ENCODE results near the gene CRIM1.

Gene CRIM1

DNA sequence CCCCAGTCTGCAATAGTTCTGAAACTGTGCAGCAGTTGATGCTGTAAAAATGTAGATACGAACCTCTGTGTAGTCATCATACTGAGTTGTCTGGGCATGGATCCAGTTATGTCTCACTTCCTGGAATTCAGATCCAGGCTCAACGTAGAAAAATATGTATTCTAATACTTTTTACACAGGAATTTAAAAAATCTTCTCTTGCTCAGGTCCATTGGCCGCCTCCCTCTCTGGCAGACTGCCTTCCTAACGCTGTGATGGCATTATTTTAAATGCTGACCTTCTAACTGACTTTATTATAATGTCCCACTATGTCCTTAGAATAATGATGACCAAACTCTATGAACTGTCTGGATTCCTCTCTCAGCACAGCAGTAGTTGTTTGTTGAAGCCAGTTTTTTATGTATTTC is 122.8 kb downstream of the CRIM1 start:
- no peak overlapping the region for H2BK12ac ChIP-seq (ENCODE audit: low read length in 2 of 2)
- no peak overlapping the region for H4K8ac ChIP-seq (ENCODE audit: low read length)
- H2BK15ac ChIP-seq (ENCODE audit: low read depth, poor library complexity, severe bottlenecking) = no peak overlapping the region
- H3K9me3 ChIP-seq (ENCODE audit: control insufficient read depth, low read length) = peaks cover 46% of the 10 kb centered on the region
- peaks cover 24 to 73% of the 10 kb centered on the region in 2 experiments for H3K36me3 ChIP-seq (ENCODE audit: control insufficient read depth in 1 of 2, insufficient read depth in 2 of 2, low read depth in 1 of 2, low read length in 2 of 2)
- H2BK5ac ChIP-seq (ENCODE audit: low read depth, low read length, poor library complexity, severe bottlenecking) = no peak overlapping the region
- no peaks in the 10 kb centered on the region for H3K27me3 ChIP-seq (ENCODE audit: control insufficient read depth in 1 of 2, insufficient read depth in 1 of 2, low read length in 2 of 2)
- peaks cover 15% of the 10 kb centered on the region for H3K4me1 ChIP-seq (ENCODE audit: control insufficient read depth, insufficient read depth, low read depth, low read length)
- 4% methylated on average over 4 of the region's 4 CpGs for WGBS
- no peak overlapping the region for H2AK5ac ChIP-seq (ENCODE audit: low read length, severe bottlenecking)
- H3K4ac ChIP-seq (ENCODE audit: low read depth in 1 of 2, low read length in 2 of 2) = no peak overlapping the region
- no peak overlapping the region for H2AFZ ChIP-seq (ENCODE audit: low read depth, low read length)
- no peak overlapping the region for H3K23ac ChIP-seq (ENCODE audit: low read length in 2 of 2)
- H2BK120ac ChIP-seq (ENCODE audit: low read depth, low read length) = no peak overlapping the region
- DNase-seq = peak; percentile 77
- H3K18ac ChIP-seq (ENCODE audit: low read depth in 1 of 2, low read length in 2 of 2) = no peak overlapping the region
- peaks cover 11% of the 10 kb centered on the region for H3K79me1 ChIP-seq (replicated peaks; ENCODE audit: low read length, poor library complexity, severe bottlenecking)
- H3K14ac ChIP-seq (ENCODE audit: low read length in 2 of 2) = no peak overlapping the region
- no peak overlapping the region for H3K4me3 ChIP-seq (ENCODE audit: insufficient read depth in 1 of 2, low read depth in 1 of 2, low read length in 2 of 2)
- peak overlapping the region; percentile 89 for H3K27ac ChIP-seq (ENCODE audit: low read length, poor library complexity, severe bottlenecking)
- peak overlapping the region; percentile 47 for H3K9ac ChIP-seq (ENCODE audit: low read length)
- H4K91ac ChIP-seq (ENCODE audit: low read length) = no peak overlapping the region
- H3K4me2 ChIP-seq (ENCODE audit: low read length, poor library complexity, severe bottlenecking) = no peak overlapping the region

DNA sequence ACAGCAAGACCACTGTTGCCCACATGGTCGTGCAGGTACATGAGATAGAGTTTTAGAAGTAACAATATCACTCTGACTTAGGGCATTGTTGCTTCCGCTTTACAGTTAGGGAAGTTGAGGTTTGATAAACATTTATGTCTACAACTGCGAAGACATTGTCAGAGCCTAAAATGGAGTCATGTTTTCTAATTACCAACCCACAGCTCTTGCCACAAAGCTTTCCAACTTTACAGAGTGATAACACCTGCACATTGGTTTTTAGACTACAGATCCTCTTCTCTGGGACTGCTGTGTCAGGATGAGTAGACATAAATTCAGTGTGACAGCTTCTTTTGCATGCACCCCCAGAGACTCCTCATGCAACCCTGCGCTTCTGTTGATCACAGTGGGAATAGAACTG is 123.4 kb downstream of the CRIM1 start:
- Histone ChIP-seq H3K14ac (ENCODE audit: low read length in 2 of 2) (no peak overlapping the region), H4K8ac (ENCODE audit: low read length) (no peak overlapping the region), H2AK5ac (ENCODE audit: low read length, severe bottlenecking) (peak overlapping the region; percentile 97), H3K36me3 (ENCODE audit: control insufficient read depth in 1 of 2, insufficient read depth in 2 of 2, low read depth in 1 of 2, low read length in 2 of 2) (peaks cover 26 to 75% of the 10 kb centered on the region in 2 experiments), H2BK12ac (ENCODE audit: low read length in 2 of 2) (peak overlapping the region; percentile 12 to 76), H2AFZ (ENCODE audit: low read depth, low read length) (no peak overlapping the region), H2BK120ac (ENCODE audit: low read depth, low read length) (no peak overlapping the region), H3K4me2 (ENCODE audit: low read length, poor library complexity, severe bottlenecking) (no peak overlapping the region), H2BK5ac (ENCODE audit: low read depth, low read length, poor library complexity, severe bottlenecking) (no peak overlapping the region), H3K27me3 (ENCODE audit: control insufficient read depth in 1 of 2, insufficient read depth in 1 of 2, low read length in 2 of 2) (no peaks in the 10 kb centered on the region), H3K27ac (ENCODE audit: low read length, poor library complexity, severe bottlenecking) (peak overlapping the region; percentile 89), H3K18ac (ENCODE audit: low read depth in 1 of 2, low read length in 2 of 2) (peak overlapping the region; percentile 28 to 59), H3K4me3 (ENCODE audit: insufficient read depth in 1 of 2, low read depth in 1 of 2, low read length in 2 of 2) (no peak overlapping the region), H3K79me1 (replicated peaks; ENCODE audit: low read length, poor library complexity, severe bottlenecking) (peaks cover 15% of the 10 kb centered on the region), H3K23ac (ENCODE audit: low read length in 2 of 2) (no peak overlapping the region), H3K4me1 (ENCODE audit: control insufficient read depth, insufficient read depth, low read depth, low read length) (peaks cover 18% of the 10 kb centered on the region), H3K9me3 (ENCODE audit: control insufficient read depth, low read length) (peaks cover 39% of the 10 kb centered on the region), H2BK15ac (ENCODE audit: low read depth, poor library complexity, severe bottlenecking) (no peak overlapping the region), H3K9ac (ENCODE audit: low read length) (peak overlapping the region; percentile 47), H3K4ac (ENCODE audit: low read depth in 1 of 2, low read length in 2 of 2) (no peak overlapping the region), H4K91ac (ENCODE audit: low read length) (peak overlapping the region; percentile 76)
- 100% methylated on average over 3 of the region's 4 CpGs for WGBS
- no peak for DNase-seq

DNA sequence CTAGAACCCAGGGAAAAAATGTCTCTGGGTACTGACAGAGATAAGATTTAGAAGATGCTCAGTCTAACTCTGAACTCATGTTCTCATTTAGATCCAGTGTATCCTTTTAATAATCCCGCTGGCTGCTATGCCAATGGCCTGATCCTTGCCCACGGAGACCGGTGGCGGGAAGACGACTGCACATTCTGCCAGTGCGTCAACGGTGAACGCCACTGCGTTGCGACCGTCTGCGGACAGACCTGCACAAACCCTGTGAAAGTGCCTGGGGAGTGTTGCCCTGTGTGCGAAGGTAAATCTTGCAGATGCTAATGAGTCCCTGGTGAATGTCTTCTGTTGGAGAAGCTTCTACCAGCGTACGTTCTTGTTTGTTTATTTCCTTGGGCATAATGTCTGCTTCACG is 123.8 kb downstream of the CRIM1 start:
- Histone ChIP-seq H3K27ac (ENCODE audit: low read length, poor library complexity, severe bottlenecking) (peak overlapping the region; percentile 89), H3K4me3 (ENCODE audit: insufficient read depth in 1 of 2, low read depth in 1 of 2, low read length in 2 of 2) (no peak overlapping the region), H2BK5ac (ENCODE audit: low read depth, low read length, poor library complexity, severe bottlenecking) (no peak overlapping the region), H3K27me3 (ENCODE audit: control insufficient read depth in 1 of 2, insufficient read depth in 1 of 2, low read length in 2 of 2) (no peaks in the 10 kb centered on the region), H4K91ac (ENCODE audit: low read length) (peak overlapping the region; percentile 55), H3K23ac (ENCODE audit: low read length in 2 of 2) (no peak overlapping the region), H2AFZ (ENCODE audit: low read depth, low read length) (no peak overlapping the region), H3K4me2 (ENCODE audit: low read length, poor library complexity, severe bottlenecking) (no peak overlapping the region), H3K18ac (ENCODE audit: low read depth in 1 of 2, low read length in 2 of 2) (no peak overlapping the region), H3K79me1 (replicated peaks; ENCODE audit: low read length, poor library complexity, severe bottlenecking) (peaks cover 15% of the 10 kb centered on the region), H3K4ac (ENCODE audit: low read depth in 1 of 2, low read length in 2 of 2) (no peak overlapping the region), H4K8ac (ENCODE audit: low read length) (no peak overlapping the region), H3K4me1 (ENCODE audit: control insufficient read depth, insufficient read depth, low read depth, low read length) (peaks cover 20% of the 10 kb centered on the region), H2BK12ac (ENCODE audit: low read length in 2 of 2) (peak overlapping the region in 1 of 2 experiments; percentile 14), H3K36me3 (ENCODE audit: control insufficient read depth in 1 of 2, insufficient read depth in 2 of 2, low read depth in 1 of 2, low read length in 2 of 2) (peaks cover 26 to 73% of the 10 kb centered on the region in 2 experiments), H3K9me3 (ENCODE audit: control insufficient read depth, low read length) (peaks cover 35% of the 10 kb centered on the region), H3K9ac (ENCODE audit: low read length) (no peak overlapping the region), H2BK120ac (ENCODE audit: low read depth, low read length) (no peak overlapping the region), H2BK15ac (ENCODE audit: low read depth, poor library complexity, severe bottlenecking) (no peak overlapping the region), H2AK5ac (ENCODE audit: low read length, severe bottlenecking) (peak overlapping the region; percentile 95), H3K14ac (ENCODE audit: low read length in 2 of 2) (no peak overlapping the region)
- 97% methylated on average over 16 of the region's 16 CpGs for WGBS
- DNase-seq = no peak

DNA sequence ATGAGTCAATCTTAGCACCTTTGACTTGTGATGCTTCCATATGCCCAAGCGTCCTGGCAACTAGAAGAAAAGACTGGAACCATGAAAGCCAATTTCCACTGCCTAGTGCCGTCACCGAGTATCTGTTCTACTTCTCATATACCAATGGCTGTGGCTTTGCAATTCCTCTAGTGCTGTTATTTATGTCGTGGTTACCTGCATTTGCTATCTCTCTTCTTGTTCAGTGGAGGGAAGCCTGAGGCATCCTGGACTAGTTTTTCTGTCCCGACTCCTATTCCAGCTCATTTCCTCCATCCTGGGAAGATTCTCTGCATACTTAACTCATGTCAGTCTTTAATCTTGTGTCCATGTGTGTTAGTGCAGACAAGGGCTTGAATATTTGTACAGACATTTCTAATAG is 124.5 kb downstream of the CRIM1 start:
- no peak overlapping the region for H3K27ac ChIP-seq (ENCODE audit: low read length, poor library complexity, severe bottlenecking)
- no peaks in the 10 kb centered on the region for H3K27me3 ChIP-seq (ENCODE audit: control insufficient read depth in 1 of 2, insufficient read depth in 1 of 2, low read length in 2 of 2)

More for the DNA sequence above, 124.5 kb downstream of the CRIM1 start:
- peaks cover 29% of the 10 kb centered on the region for H3K9me3 ChIP-seq (ENCODE audit: control insufficient read depth, low read length)
- no peak overlapping the region for H2BK120ac ChIP-seq (ENCODE audit: low read depth, low read length)
- H2BK5ac ChIP-seq (ENCODE audit: low read depth, low read length, poor library complexity, severe bottlenecking) = no peak overlapping the region
- H3K4me1 ChIP-seq (ENCODE audit: control insufficient read depth, insufficient read depth, low read depth, low read length) = peaks cover 21% of the 10 kb centered on the region
- no peak overlapping the region for H2BK15ac ChIP-seq (ENCODE audit: low read depth, poor library complexity, severe bottlenecking)
- H2AK5ac ChIP-seq (ENCODE audit: low read length, severe bottlenecking) = peak overlapping the region; percentile 1
- H4K8ac ChIP-seq (ENCODE audit: low read length) = no peak overlapping the region
- no peak overlapping the region for H3K14ac ChIP-seq (ENCODE audit: low read length in 2 of 2)
- H3K4me2 ChIP-seq (ENCODE audit: low read length, poor library complexity, severe bottlenecking) = no peak overlapping the region
- no peak for DNase-seq
- no peak overlapping the region for H3K9ac ChIP-seq (ENCODE audit: low read length)
- H3K4me3 ChIP-seq (ENCODE audit: insufficient read depth in 1 of 2, low read depth in 1 of 2, low read length in 2 of 2) = no peak overlapping the region
- H2AFZ ChIP-seq (ENCODE audit: low read depth, low read length) = no peak overlapping the region
- peaks cover 23 to 75% of the 10 kb centered on the region in 2 experiments for H3K36me3 ChIP-seq (ENCODE audit: control insufficient read depth in 1 of 2, insufficient read depth in 2 of 2, low read depth in 1 of 2, low read length in 2 of 2)
- H3K4ac ChIP-seq (ENCODE audit: low read depth in 1 of 2, low read length in 2 of 2) = no peak overlapping the region
- no peak overlapping the region for H3K23ac ChIP-seq (ENCODE audit: low read length in 2 of 2)
- H3K18ac ChIP-seq (ENCODE audit: low read depth in 1 of 2, low read length in 2 of 2) = no peak overlapping the region
- 93% methylated on average over 4 of the region's 5 CpGs for WGBS
- H4K91ac ChIP-seq (ENCODE audit: low read length) = no peak overlapping the region
- H3K79me1 ChIP-seq (replicated peaks; ENCODE audit: low read length, poor library complexity, severe bottlenecking) = peaks cover 14% of the 10 kb centered on the region
- no peak overlapping the region for H2BK12ac ChIP-seq (ENCODE audit: low read length in 2 of 2)

Measured in mesenchymal stem cell (in vitro differentiated cells and primary cell).